ENCODE measurements around the gene C2orf92.

- no peak for TF ChIP-seq ZNF274 (IDR thresholded peaks at IDR 0.05; ENCODE audit: low read depth, low read length)
- TF ChIP-seq YY1 (IDR thresholded peaks at IDR 0.05; ENCODE audit: insufficient read depth, insufficient read length): no peak
Measured at GRCh38 chr2:97676620-97677019, 7.1 kb downstream of the C2orf92 start.

Data from NT2/D1 (cell line).